HG02623 (cell line): Measurements from ENCODE around the gene SDC1.

ENCODE experiments used
- ATAC-seq: cut with Tn5 transposase; IDR thresholded peaks from one replicate; pipeline ENCODE4 v1.9.1; 2021; ENCODE audit warnings: moderate library complexity; ENCODE audit not compliant: unreplicated experiment

SDC1 gene

GRCh38 chr2:20215183-20216040 is 9.5 kb downstream of the SDC1 start:
- no peak for ATAC-seq

- ATAC-seq, result no peak
Observed at GRCh38 chr2:20214566-20215182, 10.3 kb downstream of the SDC1 start.

- no peak for ATAC-seq
Observed at GRCh38 chr2:20213651-20214565, 11.0 kb downstream of the SDC1 start.

- no peak for ATAC-seq
Observed at GRCh38 chr2:20212871-20213503, 11.9 kb downstream of the SDC1 start.

- ATAC-seq, result no peak
Observed at GRCh38 chr2:20212459-20212870, 12.5 kb downstream of the SDC1 start.

- ATAC-seq, result no peak
Observed at GRCh38 chr2:20211860-20212458, 13.0 kb downstream of the SDC1 start.

GRCh38 chr2:20211420-20211819 is 13.5 kb downstream of the SDC1 start:
- no peak for ATAC-seq

- ATAC-seq, result no peak
Observed at GRCh38 chr2:20210462-20210861, 14.5 kb downstream of the SDC1 start.

- ATAC-seq, result no peak
Observed at GRCh38 chr2:20209373-20210109, 15.4 kb downstream of the SDC1 start.

GRCh38 chr2:20208476-20208859 is 16.5 kb downstream of the SDC1 start:
- ATAC-seq, result no peak

- peak; percentile 66 for ATAC-seq
Observed at GRCh38 chr2:20207051-20207450, 17.9 kb downstream of the SDC1 start.

GRCh38 chr2:20205915-20206524 is 18.9 kb downstream of the SDC1 start:
- ATAC-seq, result no peak

GRCh38 chr2:20205069-20205468 is 19.9 kb downstream of the SDC1 start:
- no peak for ATAC-seq

- ATAC-seq, result no peak
Observed at GRCh38 chr2:20203521-20204225, 21.3 kb downstream of the SDC1 start.

GRCh38 chr2:20203072-20203471 is 21.9 kb downstream of the SDC1 start:
- no peak for ATAC-seq

- ATAC-seq, result no peak
Observed at GRCh38 chr2:20201671-20202070, 23.3 kb downstream of the SDC1 start.

- no peak for ATAC-seq
Observed at GRCh38 chr2:20200697-20201555, 24.0 kb downstream of the SDC1 start.
